ENCODE results near the gene SLC25A28.
A peak's percentile ranks its signal among the peaks of the same experiment; 100 is the strongest.
"Not testable (repeated sequence)": the region's sequence is repeated elsewhere in the genome, so short reads cannot be mapped to it uniquely, and the experiment has no call there.

The SLC25A28 gene

GRCh38 chr10:99628923-99629624, 8.8 kb upstream of the SLC25A28 start:
- DNase-seq: no peak

GRCh38 chr10:99625124-99625523, 4.9 kb upstream of the SLC25A28 start:
- DNase-seq: not testable (repeated sequence)

- DNase-seq: no peak
Measured at GRCh38 chr10:99623919-99624318, 3.7 kb upstream of the SLC25A28 start.

- no peak for DNase-seq
Measured at GRCh38 chr10:99621454-99622251, 1.4 kb upstream of the SLC25A28 start.

GRCh38 chr10:99620711-99621453, 643 bp upstream of the SLC25A28 start:
- peak; percentile 95 for DNase-seq

GRCh38 chr10:99619090-99619800, 994 bp downstream of the SLC25A28 start:
- peak; percentile 31 for DNase-seq

- DNase-seq: no peak
Measured at GRCh38 chr10:99617696-99618095, 2.5 kb downstream of the SLC25A28 start.

- no peak for DNase-seq
Measured at GRCh38 chr10:99615426-99615825, 4.8 kb downstream of the SLC25A28 start.

GRCh38 chr10:99612167-99612831, 7.9 kb downstream of the SLC25A28 start:
- DNase-seq: peak; percentile 67

GRCh38 chr10:99611326-99611725, 8.9 kb downstream of the SLC25A28 start:
- DNase-seq: no peak

GRCh38 chr10:99610221-99610620, 10.0 kb downstream of the SLC25A28 start:
- no peak for DNase-seq

GRCh38 chr10:99609186-99609585, 11.1 kb downstream of the SLC25A28 start:
- no peak for DNase-seq

- no peak for DNase-seq
Measured at GRCh38 chr10:99605351-99605750, 14.9 kb downstream of the SLC25A28 start.

- no peak for DNase-seq
Measured at GRCh38 chr10:99604862-99605261, 15.4 kb downstream of the SLC25A28 start.

GRCh38 chr10:99598781-99599509, 21.3 kb downstream of the SLC25A28 start:
- DNase-seq: no peak

GRCh38 chr10:99598011-99598410, 22.2 kb downstream of the SLC25A28 start:
- DNase-seq: no peak

GRCh38 chr10:99596708-99597107, 23.5 kb downstream of the SLC25A28 start:
- not testable (repeated sequence) for DNase-seq

- no peak for DNase-seq
Measured at GRCh38 chr10:99595770-99596465, 24.3 kb downstream of the SLC25A28 start.

GRCh38 chr10:99595236-99595635, 25.0 kb downstream of the SLC25A28 start:
- no peak for DNase-seq

GRCh38 chr10:99593312-99593711, 26.9 kb downstream of the SLC25A28 start:
- no peak for DNase-seq

GRCh38 chr10:99590799-99591198, 29.4 kb downstream of the SLC25A28 start:
- no peak for DNase-seq

All from EL (cell line).